Smooth muscle cell (in vitro differentiated cells): ENCODE results near the gene RFX1. TPM values are rescaled to one million over a fixed set of nuclear protein-coding genes. Genes with fewer than 3 reads are reported as not detected.

Experiments
- DNase-seq: peaks from one replicate; lab custom pipeline; 2025; ENCODE audit not compliant: unreplicated experiment; lab: John Stamatoyannopoulos, UW
- H2AFZ ChIP-seq: fragments of 200-600 bp; sonication (generic); 2 replicates; pipeline ENCODE4 v1.6.0; 2016; ENCODE audit warnings: antibody characterized with exemption, low read depth, mild to moderate bottlenecking
- H3F3A ChIP-seq: fragments of 200-600 bp; sonication (generic); 2 replicates; pipeline ENCODE4 v1.6.0; 2017; ENCODE audit warnings: antibody characterized with exemption, low read depth
- H3K27ac ChIP-seq: fragments of 200-600 bp; sonication (generic); 2 replicates; pipeline ENCODE4 v1.5.1; 2016; ENCODE audit warnings: low read depth, mild to moderate bottlenecking
- H3K27me3 ChIP-seq: fragments of 200-600 bp; sonication (generic); 2 replicates; pipeline ENCODE4 v1.6.1; 2016; ENCODE audit warnings: low read depth, mild to moderate bottlenecking
- H3K36me3 ChIP-seq: fragments of 200-600 bp; sonication (generic); 2 replicates; pipeline ENCODE4 v1.5.1; 2016; ENCODE audit warnings: low read depth
- H3K4me1 ChIP-seq: fragments of 200-600 bp; sonication (generic); 2 replicates; pipeline ENCODE4 v1.5.1; 2016; ENCODE audit warnings: low read depth
- H3K4me2 ChIP-seq: fragments of 200-600 bp; sonication (generic); 2 replicates; pipeline ENCODE4 v1.6.0; 2016; ENCODE audit warnings: mild to moderate bottlenecking
- H3K4me3 ChIP-seq: fragments of 200-600 bp; sonication (generic); 2 replicates; pipeline ENCODE4 v1.5.1; 2016; ENCODE audit warnings: mild to moderate bottlenecking
- H3K79me2 ChIP-seq: fragments of 200-600 bp; sonication (generic); 2 replicates; pipeline ENCODE4 v1.6.0; 2016; ENCODE audit warnings: low read depth, mild to moderate bottlenecking
- H3K9ac ChIP-seq: fragments of 200-600 bp; sonication (generic); 2 replicates; pipeline ENCODE4 v1.6.0; 2016; ENCODE audit warnings: low read depth
- H3K9me3 ChIP-seq: fragments of 200-600 bp; sonication (generic); replicated peaks from 2 replicates; pipeline ENCODE4 v1.5.1; 2016; ENCODE audit warnings: low read depth
- H4K20me1 ChIP-seq: fragments of 200-600 bp; sonication (generic); 2 replicates; pipeline ENCODE4 v1.6.0; 2016; ENCODE audit warnings: low read depth
- CTCF ChIP-seq: fragments of 200-600 bp; sonication (generic); IDR thresholded peaks from 2 replicates; pipeline ENCODE4 v1.5.1; 2017; ENCODE audit warnings: borderline replicate concordance, mild to moderate bottlenecking, antibody characterized with exemption; ENCODE audit not compliant: insufficient read depth, poor library complexity, severe bottlenecking
- WGBS: methylation state at CpG from one replicate; pipeline ENCODE4 v1.1.7; 2016; ENCODE audit warnings: low lambda C conversion rate; 5-methylcytosine and 5-hydroxymethylcytosine counted together
- polyA plus RNA-seq: library from polyadenylated mRNA; unstranded; fragments of >200 nt; fragmentation: Nextera tagmentation; extraction: Ambion mirVana; gene quantifications from 2 replicates; pipeline ENCODE4 v1.2.1, GENCODE V29; 2016
- total RNA-seq: library from RNA; depleted of rRNA; stranded (reverse); fragments of >200 nt; gene quantifications from 2 replicates; pipeline ENCODE4 v1.2.3, GENCODE V29; 2014

Gene RFX1
- total and polyA plus RNA-seq, 2 experiments from 2014 or later = 2.2 TPM

GRCh38 chr19:13966684-13967128 lies 39.4 kb downstream of the RFX1 start:
- Histone ChIP-seq H3K9me3 (no peaks in the 10 kb centered on the region), H2AFZ (no peak overlapping the region), H3K9ac (no peak overlapping the region), H3K79me2 (no peaks in the 10 kb centered on the region), H3F3A (peaks cover 9% of the 10 kb centered on the region), H3K4me2 (no peak overlapping the region), H3K4me1 (peaks cover 13% of the 10 kb centered on the region), H3K27ac (no peak overlapping the region), H3K36me3 (no peaks in the 10 kb centered on the region), H3K27me3 (no peaks in the 10 kb centered on the region), H3K4me3 (no peak overlapping the region), H4K20me1 (no peaks in the 10 kb centered on the region)
- TF ChIP-seq CTCF = no peak
- WGBS = over 99% methylated on average over 14 of the region's 14 CpGs
- DNase-seq = no peak

DNA sequence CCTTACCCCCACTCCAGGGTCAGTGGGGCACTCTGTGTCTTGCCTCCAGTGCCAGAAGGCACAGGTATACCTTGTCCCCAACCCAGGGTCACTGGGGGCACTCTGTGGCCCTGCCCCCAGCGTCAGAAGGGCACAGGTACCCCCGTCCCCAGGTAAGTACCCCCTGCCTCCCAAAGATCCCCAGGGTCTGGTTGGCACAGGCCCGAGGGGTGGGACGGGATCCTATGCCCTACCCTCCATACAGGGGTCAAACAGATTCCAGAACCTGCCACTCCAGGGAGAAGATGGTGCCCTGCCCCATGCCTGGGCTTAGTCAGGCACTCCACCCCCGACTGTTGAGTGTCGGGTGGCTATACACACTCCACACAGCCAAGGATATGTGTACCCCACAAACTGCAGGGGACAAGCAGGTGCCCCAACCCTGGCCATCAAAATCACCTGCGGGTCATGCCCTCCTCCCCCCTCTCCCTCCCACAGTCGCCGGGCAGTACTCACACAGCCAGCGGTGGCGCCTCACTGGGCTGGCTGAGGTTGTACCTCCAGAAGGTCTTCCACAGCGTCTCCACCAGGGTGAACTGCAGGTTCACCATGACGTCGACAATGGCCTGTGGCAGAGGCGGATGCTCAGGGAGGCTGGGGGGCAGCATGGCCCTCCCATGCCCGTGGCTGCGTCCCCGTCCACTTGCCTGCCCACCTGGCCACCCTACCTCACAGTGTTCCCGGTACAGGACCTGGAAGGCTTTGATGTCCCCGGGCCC lies 40.0 kb downstream of the RFX1 start:
- Histone ChIP-seq H3K27me3 (no peaks in the 10 kb centered on the region), H3K9me3 (no peaks in the 10 kb centered on the region), H3K4me3 (no peak overlapping the region), H2AFZ (no peak overlapping the region), H3K4me1 (peaks cover 13% of the 10 kb centered on the region), H3K27ac (no peak overlapping the region), H3K79me2 (no peaks in the 10 kb centered on the region), H4K20me1 (no peaks in the 10 kb centered on the region), H3K9ac (no peak overlapping the region), H3F3A (peaks cover 9% of the 10 kb centered on the region), H3K4me2 (no peak overlapping the region), H3K36me3 (no peaks in the 10 kb centered on the region)
- TF ChIP-seq CTCF = no peak
- DNase-seq = no peak
- WGBS = 95% methylated on average over 20 of the region's 20 CpGs

- no peak overlapping the region for H3K27ac ChIP-seq
- TF ChIP-seq CTCF = no peak
- H3K4me3 ChIP-seq = no peak overlapping the region
- no peak for DNase-seq
- H3K27me3 ChIP-seq = no peaks in the 10 kb centered on the region
- H4K20me1 ChIP-seq = no peaks in the 10 kb centered on the region
- no peak overlapping the region for H3K9ac ChIP-seq
- no peaks in the 10 kb centered on the region for H3K9me3 ChIP-seq
- H3F3A ChIP-seq = peaks cover 9% of the 10 kb centered on the region
- 94% methylated on average over 16 of the region's 24 CpGs for WGBS
- H3K4me2 ChIP-seq = no peak overlapping the region
- H3K79me2 ChIP-seq = no peaks in the 10 kb centered on the region
- H3K36me3 ChIP-seq = no peaks in the 10 kb centered on the region
- H2AFZ ChIP-seq = no peak overlapping the region
- H3K4me1 ChIP-seq = peaks cover 13% of the 10 kb centered on the region
These were observed 40.7 kb downstream of the RFX1 start for GRCh38 chr19:13965377-13965896.
